HG03103 (cell line): ENCODE results near the gene BRICD5.
"Not testable (repeated sequence)": the region's sequence is repeated elsewhere in the genome, so short reads cannot be mapped to it uniquely, and the experiment has no call there.

ENCODE experiments used
- ATAC-seq: cut with Tn5 transposase; IDR thresholded peaks from one replicate; pipeline ENCODE4 v1.9.1; 2021; ENCODE audit warnings: low read depth; ENCODE audit not compliant: unreplicated experiment

BRICD5 gene

DNA sequence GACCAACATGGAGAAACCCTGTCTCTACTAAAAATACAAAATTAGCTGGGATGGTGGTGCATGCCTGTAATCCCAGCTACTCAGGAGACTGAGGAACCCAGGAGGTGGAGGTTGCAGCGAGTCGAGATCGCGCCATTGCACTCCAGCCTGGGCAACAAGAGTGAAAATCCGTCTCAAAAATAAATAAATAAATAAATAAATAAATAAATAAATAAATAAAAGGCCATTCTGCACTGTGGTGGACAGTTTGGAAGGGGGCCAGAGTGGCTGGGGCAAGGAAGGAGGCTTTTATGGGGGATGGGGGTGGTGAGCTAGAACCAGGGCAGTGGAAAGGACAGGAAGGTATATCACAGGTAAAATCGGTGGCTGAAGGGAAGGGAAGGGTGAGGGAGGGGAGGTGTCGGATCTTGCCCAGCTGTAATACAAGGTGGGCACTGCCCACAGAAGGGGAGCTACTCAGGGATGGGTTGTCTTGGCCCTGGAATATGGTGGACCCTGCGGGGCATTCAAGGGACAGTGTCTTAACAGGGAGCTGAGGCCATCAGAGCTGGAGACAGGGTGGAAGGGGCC, 7.5 kb downstream of the BRICD5 start:
- not testable (repeated sequence) for ATAC-seq

GRCh38 chr16:2200313-2200712, 10.3 kb downstream of the BRICD5 start:
- no peak for ATAC-seq

GRCh38 chr16:2199621-2200139, 11.0 kb downstream of the BRICD5 start:
- ATAC-seq = no peak

DNA sequence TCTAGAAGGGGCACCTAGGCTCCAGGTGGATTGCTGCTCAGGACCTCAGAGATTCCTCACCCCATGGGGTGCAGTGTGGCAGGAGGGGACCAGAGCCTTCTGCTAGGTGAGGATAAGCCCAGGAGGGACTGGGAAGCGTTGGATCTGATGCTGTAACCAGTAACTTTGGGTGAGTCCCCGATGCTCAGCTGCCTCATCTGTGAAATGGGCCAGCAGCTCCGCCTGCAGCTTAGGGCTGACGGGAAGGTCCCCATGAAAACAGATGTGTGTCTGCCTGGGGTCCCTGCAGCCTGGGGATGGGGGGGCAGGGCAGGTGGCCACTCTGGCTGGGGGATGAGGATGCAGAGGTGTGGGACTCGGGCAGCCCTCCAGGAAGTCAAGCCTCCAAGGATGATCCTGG, 11.6 kb downstream of the BRICD5 start:
- no peak for ATAC-seq

GRCh38 chr16:2198283-2198682, 12.4 kb downstream of the BRICD5 start:
- no peak for ATAC-seq

- no peak for ATAC-seq
Observed at GRCh38 chr16:2197765-2198164, 12.9 kb downstream of the BRICD5 start.

- no peak for ATAC-seq
Observed at GRCh38 chr16:2196981-2197511, 13.6 kb downstream of the BRICD5 start.

DNA sequence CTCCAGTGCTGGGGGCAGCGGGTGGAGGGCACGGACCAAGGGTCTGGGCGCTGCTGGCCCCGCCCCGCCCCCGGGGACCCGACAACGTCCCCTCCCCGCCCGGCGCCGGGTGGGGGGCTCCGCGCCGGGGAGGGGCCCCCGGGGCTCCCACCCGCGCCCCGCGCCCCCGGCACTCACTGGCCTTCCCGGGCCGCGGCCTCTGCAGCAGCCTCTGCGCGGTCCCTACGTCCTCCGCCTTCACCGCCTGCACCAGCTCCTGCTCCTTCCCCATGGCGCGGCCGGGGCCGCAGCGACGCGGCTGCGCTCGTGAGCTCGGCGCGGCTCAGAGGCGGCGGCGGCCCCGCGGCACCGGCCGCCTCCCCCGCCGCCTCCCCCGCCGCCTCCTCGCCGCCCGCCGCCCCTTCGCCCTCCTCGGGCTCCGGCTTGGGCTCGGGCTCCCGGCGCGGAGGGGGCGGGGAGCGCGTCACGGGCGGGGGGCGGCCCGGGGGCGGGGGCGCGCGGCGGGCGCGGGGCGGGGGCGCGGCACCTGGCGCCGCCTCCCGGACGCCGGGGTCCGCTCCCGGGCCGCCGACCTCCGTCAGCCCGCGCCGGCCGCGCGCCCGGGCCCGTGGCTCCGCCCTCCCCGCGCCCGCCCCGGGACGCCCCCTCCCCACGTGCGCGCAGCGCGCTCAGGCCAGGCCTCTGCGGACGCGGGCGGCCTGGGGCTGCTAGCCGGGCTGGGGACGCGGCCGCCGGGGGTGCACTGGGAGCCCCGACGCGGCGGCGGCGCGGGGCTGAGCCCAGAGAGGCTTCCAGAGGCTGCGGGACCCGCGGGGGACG, 14.3 kb downstream of the BRICD5 start, which contains the start of gene CASKIN1:
Gene CASKIN1 (minus strand): TSS at position 444 of the 819 bp plus-strand sequence. CDS start 173 bp downstream, at position 271.
- no peak for ATAC-seq

- no peak for ATAC-seq
Observed at GRCh38 chr16:2195322-2196161, 15.1 kb downstream of the BRICD5 start.

DNA sequence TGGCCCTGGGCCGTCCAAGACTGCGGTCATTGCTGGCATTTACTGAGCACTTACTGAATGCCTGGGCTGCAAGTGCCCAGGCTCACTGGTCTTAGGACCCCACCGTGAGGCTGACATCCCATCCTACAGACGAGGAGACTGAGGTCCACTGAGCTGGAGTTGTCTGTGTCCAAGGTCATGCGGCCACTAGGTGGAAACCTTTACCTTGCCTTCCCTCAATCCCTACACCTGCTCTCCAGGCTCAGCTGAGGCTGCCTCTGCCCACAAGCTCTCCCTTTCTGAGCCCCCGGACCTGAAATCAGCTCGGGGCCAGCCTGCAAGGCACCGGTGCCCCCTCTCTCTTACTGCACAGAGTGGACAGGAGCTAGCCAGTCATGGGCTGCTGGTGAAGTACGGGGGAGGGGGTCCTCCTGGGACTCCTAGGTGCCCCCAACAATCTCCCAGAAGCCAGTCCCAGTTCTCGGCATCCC, 15.8 kb downstream of the BRICD5 start:
- no peak for ATAC-seq

- no peak for ATAC-seq
Observed at GRCh38 chr16:2194166-2194834, 16.4 kb downstream of the BRICD5 start.

- no peak for ATAC-seq
Observed at GRCh38 chr16:2191446-2191706, 19.3 kb downstream of the BRICD5 start.

GRCh38 chr16:2190659-2191445, 19.8 kb downstream of the BRICD5 start:
- ATAC-seq = no peak

- no peak for ATAC-seq
Observed at GRCh38 chr16:2190002-2190658, 20.5 kb downstream of the BRICD5 start.

DNA sequence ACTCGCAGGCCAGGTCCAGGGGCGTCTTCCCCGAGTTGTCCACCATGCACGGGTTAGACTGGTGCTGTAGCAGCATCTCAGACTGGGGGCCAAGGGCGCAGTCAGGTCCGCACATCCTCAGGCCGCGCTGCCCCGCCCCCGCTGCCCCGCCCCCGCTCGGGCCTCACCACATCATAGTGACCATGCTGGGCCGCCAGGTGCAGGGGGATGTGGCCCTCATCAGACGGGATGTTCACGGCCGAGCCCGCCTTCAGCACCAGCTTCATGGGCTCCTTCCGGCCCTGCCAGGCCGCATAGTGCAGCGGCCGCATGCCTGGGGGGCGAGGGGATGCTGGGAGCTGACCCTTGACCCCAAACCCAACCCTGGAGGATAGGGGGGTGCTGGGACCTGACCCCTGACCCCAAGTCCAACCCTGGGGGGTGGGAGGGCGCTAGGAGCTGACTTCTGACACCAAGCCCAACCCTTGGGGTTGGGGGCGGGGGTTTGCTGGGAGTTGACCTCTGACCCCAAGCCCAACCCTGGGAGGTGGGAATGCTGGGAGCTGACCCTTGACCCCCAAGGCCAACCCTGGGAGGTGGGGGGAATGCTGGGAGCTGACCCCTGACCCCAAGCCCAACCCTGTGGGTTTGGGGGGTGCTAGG, 21.3 kb downstream of the BRICD5 start:
- ATAC-seq = no peak

- no peak for ATAC-seq
Observed at GRCh38 chr16:2188395-2188794, 22.3 kb downstream of the BRICD5 start.

DNA sequence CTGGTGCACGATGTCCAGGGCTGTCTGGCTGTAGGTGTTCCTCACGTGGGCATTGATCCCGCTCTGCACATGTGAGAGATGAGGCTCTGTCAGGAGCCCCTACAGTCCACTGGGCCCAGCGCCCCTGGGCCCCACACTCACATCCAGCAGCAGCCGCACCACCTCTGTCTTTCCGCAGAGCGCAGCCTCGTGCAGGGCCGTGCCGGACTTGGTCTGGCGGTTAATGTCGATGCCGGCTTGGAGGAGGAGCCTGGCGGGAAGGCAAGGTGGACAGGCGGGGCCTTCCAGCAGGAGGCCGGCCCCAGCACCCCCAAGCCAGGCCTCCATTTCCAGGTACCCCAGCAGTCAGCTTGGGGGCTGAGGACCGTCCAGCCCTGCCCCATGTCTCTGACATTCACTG, 23.5 kb downstream of the BRICD5 start:
- ATAC-seq = no peak

DNA sequence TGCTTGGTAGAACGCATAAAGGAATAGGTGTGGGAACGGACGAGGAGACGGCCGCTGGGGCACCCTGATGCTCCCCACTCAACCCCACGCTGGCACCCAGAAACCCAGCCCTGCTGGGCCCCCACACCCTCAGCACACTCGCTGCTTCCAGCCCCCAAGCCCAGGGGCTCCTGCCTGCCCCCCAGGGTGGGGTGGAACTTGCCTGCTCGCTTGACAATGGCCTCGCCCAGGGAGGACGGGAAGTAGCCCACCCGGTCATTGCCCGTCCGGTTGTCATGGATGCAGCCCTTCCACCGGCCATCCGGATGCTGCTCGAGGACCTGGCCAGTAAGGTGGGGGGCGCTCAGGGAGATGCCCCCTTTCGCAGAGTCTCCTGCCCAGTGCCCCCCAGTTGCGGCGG, 24.2 kb downstream of the BRICD5 start:
- no peak for ATAC-seq

DNA sequence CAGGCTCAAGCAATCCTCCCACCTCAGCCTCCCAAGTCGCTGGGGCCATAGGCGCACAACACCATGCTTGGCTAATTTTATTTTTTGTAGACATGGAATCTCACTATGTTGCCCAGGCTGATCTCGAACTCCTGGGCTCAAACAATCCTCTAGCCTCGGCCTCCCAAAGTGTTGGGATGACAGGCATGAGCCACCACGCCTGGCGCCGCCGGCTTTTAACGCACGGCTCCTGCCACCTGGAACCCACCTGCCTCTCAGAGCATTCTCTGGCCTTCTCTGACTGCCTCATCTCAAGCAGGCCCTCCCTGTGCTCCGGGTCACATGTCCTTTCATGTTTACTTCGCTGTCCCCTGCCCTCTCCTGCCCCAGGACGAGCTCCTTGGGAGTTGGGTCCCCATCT, 24.6 kb downstream of the BRICD5 start:
- ATAC-seq = no peak
